ENCODE results near the gene SPRYD7.

Gene SPRYD7

DNA sequence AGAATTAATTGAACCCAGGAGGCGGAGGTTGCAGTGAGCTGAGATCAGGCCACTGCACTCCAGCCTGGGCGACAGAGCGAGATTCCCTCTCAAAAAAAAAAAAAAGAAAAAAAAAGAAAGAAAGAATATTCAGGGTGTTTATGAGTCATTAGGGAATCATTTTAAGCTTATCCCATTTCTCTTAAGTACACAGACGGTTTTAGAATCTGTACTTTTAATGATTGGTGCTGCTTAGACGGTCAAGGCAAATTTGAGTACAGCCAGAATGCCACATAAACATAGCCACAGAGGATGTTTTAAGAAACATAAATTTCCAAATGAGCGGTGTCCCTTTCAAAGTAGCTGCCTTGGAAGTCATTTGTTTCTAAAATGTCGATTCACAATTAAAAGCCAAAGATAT lies 2.6 kb downstream of the SPRYD7 start:
- no peaks in the 10 kb centered on the region for H3K27me3 ChIP-seq (ENCODE audit: insufficient read depth, poor library complexity, severe bottlenecking)
- H3K36me3 ChIP-seq (ENCODE audit: low read depth) = peaks cover 37% of the 10 kb centered on the region
- H3K27ac ChIP-seq (ENCODE audit: poor library complexity, severe bottlenecking) = no peak overlapping the region
- DNase-seq (ENCODE audit: low spot score) (no peak), ATAC-seq (ENCODE audit: low read depth) (no peak)
- H3K4me3 ChIP-seq (ENCODE audit: severe bottlenecking) = no peak overlapping the region
- no peaks in the 10 kb centered on the region for H3K9me3 ChIP-seq (ENCODE audit: severe bottlenecking)
- TF ChIP-seq, protein P1, sequence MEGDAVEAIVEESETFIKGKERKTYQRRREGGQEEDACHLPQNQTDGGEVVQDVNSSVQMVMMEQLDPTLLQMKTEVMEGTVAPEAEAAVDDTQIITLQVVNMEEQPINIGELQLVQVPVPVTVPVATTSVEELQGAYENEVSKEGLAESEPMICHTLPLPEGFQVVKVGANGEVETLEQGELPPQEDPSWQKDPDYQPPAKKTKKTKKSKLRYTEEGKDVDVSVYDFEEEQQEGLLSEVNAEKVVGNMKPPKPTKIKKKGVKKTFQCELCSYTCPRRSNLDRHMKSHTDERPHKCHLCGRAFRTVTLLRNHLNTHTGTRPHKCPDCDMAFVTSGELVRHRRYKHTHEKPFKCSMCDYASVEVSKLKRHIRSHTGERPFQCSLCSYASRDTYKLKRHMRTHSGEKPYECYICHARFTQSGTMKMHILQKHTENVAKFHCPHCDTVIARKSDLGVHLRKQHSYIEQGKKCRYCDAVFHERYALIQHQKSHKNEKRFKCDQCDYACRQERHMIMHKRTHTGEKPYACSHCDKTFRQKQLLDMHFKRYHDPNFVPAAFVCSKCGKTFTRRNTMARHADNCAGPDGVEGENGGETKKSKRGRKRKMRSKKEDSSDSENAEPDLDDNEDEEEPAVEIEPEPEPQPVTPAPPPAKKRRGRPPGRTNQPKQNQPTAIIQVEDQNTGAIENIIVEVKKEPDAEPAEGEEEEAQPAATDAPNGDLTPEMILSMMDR (IDR thresholded peaks at IDR 0.05; ENCODE audit: poor library complexity, severe bottlenecking) = no peak
- peaks cover 21% of the 10 kb centered on the region for H3K4me1 ChIP-seq (ENCODE audit: insufficient read depth, poor library complexity, severe bottlenecking)

DNA sequence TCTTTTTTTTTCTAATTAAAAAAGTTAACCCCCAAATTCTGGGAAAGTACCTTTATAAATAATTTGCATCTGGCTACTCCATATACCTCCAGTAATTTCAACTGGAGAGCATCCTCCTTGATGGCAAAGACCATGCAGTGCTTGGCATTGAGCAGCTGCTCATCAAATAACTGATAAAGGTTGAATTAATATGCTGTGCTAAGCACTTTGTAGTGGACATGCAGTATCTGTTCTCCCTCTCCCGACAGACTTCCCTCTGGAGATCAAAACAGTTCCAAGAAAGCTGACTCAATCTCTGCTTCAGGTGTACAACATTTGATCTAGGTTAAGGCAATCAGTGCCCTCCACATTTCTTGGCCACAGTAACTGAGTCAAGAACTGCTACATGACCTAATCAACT lies 3.3 kb downstream of the SPRYD7 start:
- TF ChIP-seq, protein P1 (IDR thresholded peaks at IDR 0.05; ENCODE audit: poor library complexity, severe bottlenecking) = no peak
- Histone ChIP-seq H3K9me3 (ENCODE audit: severe bottlenecking) (no peaks in the 10 kb centered on the region), H3K27me3 (ENCODE audit: insufficient read depth, poor library complexity, severe bottlenecking) (no peaks in the 10 kb centered on the region), H3K4me3 (ENCODE audit: severe bottlenecking) (no peak overlapping the region), H3K36me3 (ENCODE audit: low read depth) (peaks cover 44% of the 10 kb centered on the region), H3K27ac (ENCODE audit: poor library complexity, severe bottlenecking) (no peak overlapping the region), H3K4me1 (ENCODE audit: insufficient read depth, poor library complexity, severe bottlenecking) (peaks cover 21% of the 10 kb centered on the region)
- ATAC-seq (ENCODE audit: low read depth) (no peak), DNase-seq (ENCODE audit: low spot score) (no peak)

DNA sequence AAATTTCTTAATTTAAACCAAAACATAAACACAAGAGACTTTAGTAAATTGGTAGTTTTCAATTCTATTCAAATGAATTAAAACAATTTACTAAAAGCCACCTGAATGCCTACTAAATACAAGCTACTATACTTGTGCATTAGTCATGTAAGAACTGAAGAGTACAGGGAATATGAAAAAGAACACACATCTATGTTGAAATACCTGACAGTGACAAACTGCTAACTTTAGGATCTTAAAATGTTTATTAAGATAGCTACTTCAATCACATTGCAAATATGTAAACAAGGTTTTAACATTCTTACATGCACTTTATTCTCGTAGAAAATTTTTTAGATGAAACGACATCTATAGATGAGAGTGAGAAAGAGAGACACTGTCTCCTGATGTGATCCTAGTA lies 4.1 kb downstream of the SPRYD7 start:
- TF ChIP-seq, protein P1 (IDR thresholded peaks at IDR 0.05; ENCODE audit: poor library complexity, severe bottlenecking) = no peak
- Histone ChIP-seq H3K27ac (ENCODE audit: poor library complexity, severe bottlenecking) (no peak overlapping the region), H3K9me3 (ENCODE audit: severe bottlenecking) (no peaks in the 10 kb centered on the region), H3K4me1 (ENCODE audit: insufficient read depth, poor library complexity, severe bottlenecking) (peaks cover 21% of the 10 kb centered on the region), H3K27me3 (ENCODE audit: insufficient read depth, poor library complexity, severe bottlenecking) (no peaks in the 10 kb centered on the region), H3K4me3 (ENCODE audit: severe bottlenecking) (no peak overlapping the region), H3K36me3 (ENCODE audit: low read depth) (peaks cover 52% of the 10 kb centered on the region)
- DNase-seq (ENCODE audit: low spot score) = no peak
- ATAC-seq (ENCODE audit: low read depth) = no peak

DNA sequence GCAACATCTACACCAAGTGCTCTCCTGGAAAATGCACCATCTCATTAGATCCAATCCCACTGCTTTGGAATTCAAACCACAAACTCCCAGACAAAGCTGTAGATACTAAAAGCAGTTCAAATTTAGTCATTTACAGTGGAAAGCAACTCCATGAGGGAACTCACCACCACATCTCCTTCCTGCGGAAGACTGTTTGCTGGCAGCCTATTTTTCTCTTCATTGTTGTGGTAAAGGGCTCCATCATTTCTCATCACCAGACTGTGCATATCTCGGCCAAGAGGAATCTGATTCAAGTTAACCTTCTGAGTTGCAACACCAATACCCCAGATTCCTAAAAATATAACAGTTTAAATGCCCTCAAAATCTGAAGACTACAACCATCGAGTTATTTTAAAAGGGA lies 8.4 kb downstream of the SPRYD7 start:
- H3K4me1 ChIP-seq (ENCODE audit: insufficient read depth, poor library complexity, severe bottlenecking) = peaks cover under 1% of the 10 kb centered on the region
- H3K36me3 ChIP-seq (ENCODE audit: low read depth) = peaks cover 82% of the 10 kb centered on the region
- ATAC-seq (ENCODE audit: low read depth) = no peak
- H3K27ac ChIP-seq (ENCODE audit: poor library complexity, severe bottlenecking) = no peak overlapping the region
- H3K27me3 ChIP-seq (ENCODE audit: insufficient read depth, poor library complexity, severe bottlenecking) = no peaks in the 10 kb centered on the region
- TF ChIP-seq, protein P1 (IDR thresholded peaks at IDR 0.05; ENCODE audit: poor library complexity, severe bottlenecking) = no peak
- H3K4me3 ChIP-seq (ENCODE audit: severe bottlenecking) = no peak overlapping the region
- no peaks in the 10 kb centered on the region for H3K9me3 ChIP-seq (ENCODE audit: severe bottlenecking)
- no peak for DNase-seq (ENCODE audit: low spot score)

DNA sequence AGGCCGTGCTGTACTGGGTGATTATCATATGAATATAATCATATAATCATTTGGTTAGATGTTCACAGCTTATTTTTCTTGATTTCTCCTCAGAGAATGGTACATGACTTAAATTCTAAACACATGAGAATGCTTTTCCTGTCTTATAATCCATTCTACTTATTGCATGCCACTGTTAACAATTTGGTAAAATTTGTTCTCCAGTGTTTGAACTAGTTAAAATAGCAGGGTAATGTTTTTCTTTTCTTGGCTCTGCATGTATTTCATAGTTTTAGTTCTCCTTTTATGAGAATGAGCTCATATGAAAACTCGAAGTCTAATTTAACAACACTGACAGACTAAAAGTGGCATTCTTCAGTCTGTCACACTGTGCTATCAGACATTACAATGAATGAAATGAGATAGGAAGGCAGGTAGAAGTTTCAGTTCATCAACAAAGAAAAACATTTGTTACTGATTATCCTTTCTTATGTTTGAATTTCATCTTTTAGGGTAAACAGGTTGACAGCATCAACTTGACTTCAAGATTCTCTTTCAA lies 10.2 kb downstream of the SPRYD7 start:
- H3K36me3 ChIP-seq (ENCODE audit: low read depth) = peaks cover 82% of the 10 kb centered on the region
- no peaks in the 10 kb centered on the region for H3K27me3 ChIP-seq (ENCODE audit: insufficient read depth, poor library complexity, severe bottlenecking)
- no peak overlapping the region for H3K27ac ChIP-seq (ENCODE audit: poor library complexity, severe bottlenecking)
- no peaks in the 10 kb centered on the region for H3K4me1 ChIP-seq (ENCODE audit: insufficient read depth, poor library complexity, severe bottlenecking)
- H3K4me3 ChIP-seq (ENCODE audit: severe bottlenecking) = no peak overlapping the region
- no peaks in the 10 kb centered on the region for H3K9me3 ChIP-seq (ENCODE audit: severe bottlenecking)
- ATAC-seq (ENCODE audit: low read depth) (no peak), DNase-seq (ENCODE audit: low spot score) (no peak)
- TF ChIP-seq, protein P1 (IDR thresholded peaks at IDR 0.05; ENCODE audit: poor library complexity, severe bottlenecking) = no peak

Measured in RWPE2 (cell line).